ENCODE results near the gene STX1B.

GRCh38 chr16:30991052-30991451, 19.4 kb downstream of the STX1B start:
- no peak for TF ChIP-seq CTCF (IDR thresholded peaks at IDR 0.05)
- TF ChIP-seq EP300 (IDR thresholded peaks at IDR 0.05): no peak

Data from ovary (tissue), 3 donors.